Skin epidermis (tissue), 12 donors: ENCODE data around the gene SELENOV.

Source experiments
- H3K27ac ChIP-seq, 21 experiments: fragments of 200-600 bp; sonication (generic) in 11 of 21; one replicate each; pipeline ENCODE4 v1.5.0; 2020; ENCODE audit warnings: mild to moderate bottlenecking in 3 of 21, inconsistent platforms in 2 of 21, moderate library complexity in 2 of 21
- H3K4me3 ChIP-seq, 7 experiments: fragments of 200-600 bp; sonication (generic) in 2 of 7; one replicate each; pipeline ENCODE4 v1.5.0; 2020; ENCODE audit warnings: inconsistent platforms in 2 of 7, mild to moderate bottlenecking in 2 of 7, moderate library complexity in 1 of 7

Gene SELENOV

DNA sequence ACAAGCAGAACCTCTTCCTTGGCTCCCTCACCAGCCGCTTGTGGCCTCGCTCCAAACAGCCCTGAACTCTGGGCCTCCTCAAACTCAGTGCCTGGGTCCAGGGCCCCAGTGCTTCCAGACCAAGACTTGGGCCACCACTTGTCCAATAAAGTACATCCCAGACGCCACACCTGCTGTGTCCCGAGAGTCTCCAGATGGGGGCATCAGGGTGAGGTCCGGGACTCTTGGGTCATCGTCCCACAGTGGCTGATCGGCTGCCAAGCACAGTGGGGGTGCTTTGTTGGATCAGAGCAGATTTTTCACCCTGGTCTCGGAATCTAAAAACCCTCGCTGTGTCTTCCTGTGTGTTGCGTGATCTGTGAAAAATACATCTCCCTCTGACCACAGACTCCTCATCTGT is 25.2 kb upstream of the SELENOV start:
- H3K4me3 ChIP-seq = no peak overlapping the region
- no peak overlapping the region for H3K27ac ChIP-seq

DNA sequence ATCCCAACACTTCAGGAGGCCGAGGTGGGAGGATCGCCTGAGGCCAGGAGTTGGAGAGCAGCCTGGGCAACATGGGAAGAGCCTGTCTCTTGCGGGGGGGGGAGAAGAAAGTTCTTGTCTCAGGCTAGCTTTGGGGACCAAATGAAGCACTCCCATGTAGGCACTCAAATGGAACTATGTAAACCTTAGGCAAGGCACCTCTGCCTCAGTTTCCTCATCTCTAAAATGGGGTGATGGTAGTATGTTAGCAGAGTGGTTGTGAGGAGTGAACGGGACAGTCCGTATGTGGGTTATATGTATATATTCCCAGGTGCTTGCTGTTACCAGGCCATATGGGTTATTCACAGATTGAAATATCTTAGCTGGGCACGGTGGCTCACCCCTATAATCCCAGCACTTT is 22.7 kb upstream of the SELENOV start:
- no peak overlapping the region for H3K27ac ChIP-seq
- no peak overlapping the region for H3K4me3 ChIP-seq

DNA sequence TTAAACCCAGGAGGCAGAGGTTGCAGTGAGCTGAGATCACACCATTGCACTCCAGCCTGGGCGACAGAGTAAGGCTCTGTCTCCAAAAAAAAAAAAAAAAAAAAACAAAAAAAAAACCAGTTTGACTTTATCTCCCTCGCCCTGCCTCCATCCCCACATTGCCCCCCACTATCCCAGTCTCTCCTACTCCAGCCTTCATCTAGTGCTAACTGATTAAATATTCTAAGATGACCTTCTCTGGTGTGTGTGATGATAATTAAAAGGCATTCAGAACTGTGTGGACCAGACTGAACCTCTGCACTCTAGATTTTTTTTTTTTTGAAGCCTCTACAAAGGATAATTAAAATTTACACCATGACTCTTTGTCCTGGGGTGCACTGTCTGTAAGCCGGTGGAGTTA is 22.2 kb upstream of the SELENOV start:
- H3K4me3 ChIP-seq = no peak overlapping the region
- H3K27ac ChIP-seq = no peak overlapping the region

DNA sequence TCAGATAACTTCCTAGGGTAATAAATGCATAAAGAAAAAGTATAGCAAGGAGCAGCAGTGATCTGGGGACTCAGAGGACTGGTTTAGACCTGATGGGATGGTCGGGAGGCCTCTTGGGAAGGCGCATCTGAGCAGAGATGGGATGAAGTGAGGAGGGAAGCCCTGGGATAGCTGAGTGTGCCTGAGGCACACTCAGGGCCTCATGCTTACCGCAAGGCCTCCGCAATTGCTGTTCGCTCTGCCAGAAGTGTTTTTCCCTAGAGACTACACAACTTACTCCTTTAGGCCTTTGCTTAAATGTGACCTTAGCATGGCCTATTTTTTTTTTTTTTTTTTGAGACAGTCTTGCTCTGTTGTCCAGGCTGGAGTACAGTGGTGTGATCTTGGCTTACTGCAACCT is 20.3 kb upstream of the SELENOV start:
- Histone ChIP-seq H3K4me3 (no peak overlapping the region), H3K27ac (no peak overlapping the region)

DNA sequence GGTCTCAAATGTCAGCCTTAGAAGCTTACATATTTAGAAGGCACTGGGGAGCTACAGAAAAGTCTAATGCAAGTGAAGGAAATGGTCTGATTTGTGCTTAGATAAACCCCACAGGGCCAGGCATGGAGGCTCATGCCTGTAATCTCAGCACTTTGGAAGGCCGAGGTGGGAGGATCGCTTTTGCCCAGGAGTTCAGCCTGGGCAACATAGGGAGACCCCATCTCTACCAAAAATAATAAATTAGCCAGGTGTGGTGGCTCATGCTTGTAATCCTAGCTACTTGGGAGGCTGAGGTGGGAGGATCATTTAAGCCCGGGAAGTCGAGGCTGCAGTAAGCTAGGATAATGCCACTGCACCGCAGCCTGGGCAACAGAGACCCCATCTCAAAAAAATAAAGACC is 18.9 kb upstream of the SELENOV start:
- Histone ChIP-seq H3K27ac (no peak overlapping the region), H3K4me3 (no peak overlapping the region)

DNA sequence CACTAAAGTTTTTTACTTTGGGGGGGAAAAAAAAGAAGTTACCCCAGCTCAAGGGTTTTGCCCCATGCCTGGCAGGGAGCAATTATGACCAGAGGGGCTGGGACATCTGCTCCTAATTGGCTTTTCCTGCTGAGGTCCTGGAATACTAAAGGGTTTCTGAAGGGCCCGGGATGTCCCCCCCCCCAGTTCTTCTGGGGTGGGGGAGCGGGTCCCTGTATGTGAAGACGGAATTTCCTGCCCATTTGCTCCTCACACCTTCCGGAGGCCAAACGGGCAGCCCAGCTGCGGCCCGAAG is 17.3 kb upstream of the SELENOV start:
- Histone ChIP-seq H3K4me3 (no peak overlapping the region), H3K27ac (no peak overlapping the region)

DNA sequence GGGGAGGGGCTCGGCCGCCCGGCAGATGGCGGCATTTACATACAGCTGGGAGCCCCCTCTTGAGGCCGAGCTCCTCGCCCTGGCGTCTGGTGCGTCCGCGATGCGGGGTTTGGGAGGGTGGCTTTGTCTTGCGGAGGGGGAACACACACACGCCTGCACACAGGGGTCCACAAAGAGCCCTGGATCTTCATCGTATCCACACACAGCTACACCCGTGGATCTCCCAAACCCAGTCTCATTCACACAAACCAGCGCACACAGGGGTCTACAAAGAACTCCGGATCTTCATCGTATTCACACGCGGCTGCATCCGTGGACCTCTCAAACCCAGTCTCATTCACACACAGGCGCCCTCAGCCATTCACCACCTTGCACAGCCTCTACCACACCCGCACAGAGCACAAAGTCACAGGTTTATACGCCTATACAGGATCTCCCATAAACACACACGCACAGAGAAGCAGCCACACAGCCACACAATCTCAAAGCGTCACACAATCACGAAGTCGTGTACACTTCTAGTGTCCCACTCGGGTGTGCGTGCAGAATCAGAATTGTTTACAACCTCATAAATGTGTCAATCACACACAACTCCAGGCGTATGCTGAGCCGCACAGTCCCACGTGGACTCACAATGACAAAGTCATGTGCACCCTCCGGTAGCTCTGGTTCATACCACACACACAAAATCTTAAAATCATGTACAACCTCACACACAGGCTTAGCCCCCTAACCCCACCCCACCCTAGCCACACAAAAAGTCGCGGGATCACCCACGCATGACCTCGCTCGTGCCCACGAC is 16.7 kb upstream of the SELENOV start:
- no peak overlapping the region for H3K27ac ChIP-seq
- no peak overlapping the region for H3K4me3 ChIP-seq

DNA sequence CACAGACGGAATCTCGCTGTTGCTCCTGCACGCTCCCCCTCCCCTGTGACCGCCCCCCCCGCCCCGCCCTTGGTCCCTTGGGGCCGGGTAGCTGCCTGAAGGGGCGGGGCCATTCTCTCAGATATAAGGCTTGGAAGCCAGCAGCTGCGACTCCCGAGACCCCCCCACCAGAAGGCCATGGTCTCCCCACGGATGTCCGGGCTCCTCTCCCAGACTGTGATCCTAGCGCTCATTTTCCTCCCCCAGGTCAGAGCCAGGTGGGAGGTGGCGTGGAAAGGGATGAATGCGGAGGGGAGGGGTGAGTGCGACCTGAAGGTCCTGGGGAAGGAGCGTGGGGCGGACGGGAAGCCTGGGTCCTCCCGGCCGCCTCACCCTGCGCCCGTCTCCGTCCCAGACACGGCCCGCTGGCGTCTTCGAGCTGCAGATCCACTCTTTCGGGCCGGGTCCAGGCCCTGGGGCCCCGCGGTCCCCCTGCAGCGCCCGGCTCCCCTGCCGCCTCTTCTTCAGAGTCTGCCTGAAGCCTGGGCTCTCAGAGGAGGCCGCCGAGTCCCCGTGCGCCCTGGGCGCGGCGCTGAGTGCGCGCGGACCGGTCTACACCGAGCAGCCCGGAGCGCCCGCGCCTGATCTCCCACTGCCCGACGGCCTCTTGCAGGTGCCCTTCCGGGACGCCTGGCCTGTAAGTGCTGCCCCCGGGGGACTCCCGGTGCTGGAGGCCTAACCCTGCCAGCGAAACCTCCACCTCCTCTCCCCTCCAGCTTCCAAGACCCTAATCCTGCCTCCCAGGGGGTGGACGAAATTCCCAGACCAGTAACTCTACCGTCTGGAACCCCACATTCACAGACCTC is 15.9 kb upstream of the SELENOV start, which contains the start of gene DLL3:
TSS of gene DLL3 (plus strand) at position 150 of the 845 bp plus-strand sequence. CDS start at position 178, 28 bp downstream.
- no peak within 1 kb of the TSS for H3K27ac ChIP-seq
- H3K4me3 ChIP-seq = no peak within 1 kb of the TSS

DNA sequence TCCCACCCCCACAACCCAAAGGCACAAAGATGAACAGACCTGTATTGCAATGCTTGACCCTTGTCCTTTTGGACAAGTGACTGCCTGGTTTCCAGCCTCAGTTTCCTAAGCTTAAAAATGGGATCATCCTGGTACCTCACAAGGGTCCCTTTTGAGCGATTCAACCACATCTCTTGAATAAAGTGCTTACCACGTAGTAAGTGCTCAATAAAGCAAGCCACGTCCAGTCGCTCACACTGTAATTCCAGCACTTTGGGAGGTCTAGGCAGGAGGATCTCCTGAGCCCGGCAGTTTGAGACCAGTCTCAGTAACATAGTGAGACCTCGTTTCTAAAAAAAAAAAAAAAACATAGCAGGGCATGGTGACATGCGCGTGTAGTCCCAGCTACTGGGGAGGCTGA is 15.0 kb upstream of the SELENOV start:
- Histone ChIP-seq H3K4me3 (no peak overlapping the region), H3K27ac (no peak overlapping the region)

DNA sequence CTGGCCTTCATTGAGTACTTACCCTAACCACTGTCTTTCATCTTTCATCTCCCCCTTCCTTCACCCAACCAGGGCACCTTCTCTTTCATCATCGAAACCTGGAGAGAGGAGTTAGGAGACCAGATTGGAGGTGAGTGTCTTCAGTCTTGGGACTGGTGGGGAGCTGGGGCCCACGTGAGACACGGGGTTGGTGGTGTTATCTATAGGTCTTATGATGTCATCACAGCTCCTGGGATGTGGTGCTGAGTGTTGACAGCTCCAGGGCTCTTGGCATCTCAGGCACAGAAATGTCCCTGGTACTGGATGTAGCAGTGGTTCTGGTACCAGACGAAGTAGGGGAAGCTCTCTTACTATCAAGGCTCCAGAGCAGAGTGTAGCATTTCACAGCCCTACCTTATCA is 14.4 kb upstream of the SELENOV start:
- H3K4me3 ChIP-seq = no peak overlapping the region
- no peak overlapping the region for H3K27ac ChIP-seq

DNA sequence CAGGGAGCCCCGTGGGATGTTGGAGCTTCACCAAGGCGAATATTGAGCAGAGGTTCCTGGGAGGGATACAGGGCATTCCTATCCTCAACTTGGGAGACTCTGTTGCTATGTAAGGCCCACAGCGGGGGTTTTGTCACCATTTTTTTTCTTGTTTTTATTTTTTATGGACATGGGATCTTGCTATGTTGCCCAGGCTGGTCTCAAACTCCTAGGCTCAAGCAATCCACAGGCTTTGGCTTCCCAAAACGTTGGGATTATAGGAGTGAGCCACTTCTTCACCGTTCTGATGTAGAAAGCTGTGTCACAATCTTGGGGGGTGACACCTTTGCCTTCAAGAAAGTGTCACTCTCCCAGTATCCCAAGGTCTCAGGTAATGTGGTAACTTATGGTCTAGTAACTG is 13.6 kb upstream of the SELENOV start:
- H3K27ac ChIP-seq = no peak overlapping the region
- H3K4me3 ChIP-seq = no peak overlapping the region

DNA sequence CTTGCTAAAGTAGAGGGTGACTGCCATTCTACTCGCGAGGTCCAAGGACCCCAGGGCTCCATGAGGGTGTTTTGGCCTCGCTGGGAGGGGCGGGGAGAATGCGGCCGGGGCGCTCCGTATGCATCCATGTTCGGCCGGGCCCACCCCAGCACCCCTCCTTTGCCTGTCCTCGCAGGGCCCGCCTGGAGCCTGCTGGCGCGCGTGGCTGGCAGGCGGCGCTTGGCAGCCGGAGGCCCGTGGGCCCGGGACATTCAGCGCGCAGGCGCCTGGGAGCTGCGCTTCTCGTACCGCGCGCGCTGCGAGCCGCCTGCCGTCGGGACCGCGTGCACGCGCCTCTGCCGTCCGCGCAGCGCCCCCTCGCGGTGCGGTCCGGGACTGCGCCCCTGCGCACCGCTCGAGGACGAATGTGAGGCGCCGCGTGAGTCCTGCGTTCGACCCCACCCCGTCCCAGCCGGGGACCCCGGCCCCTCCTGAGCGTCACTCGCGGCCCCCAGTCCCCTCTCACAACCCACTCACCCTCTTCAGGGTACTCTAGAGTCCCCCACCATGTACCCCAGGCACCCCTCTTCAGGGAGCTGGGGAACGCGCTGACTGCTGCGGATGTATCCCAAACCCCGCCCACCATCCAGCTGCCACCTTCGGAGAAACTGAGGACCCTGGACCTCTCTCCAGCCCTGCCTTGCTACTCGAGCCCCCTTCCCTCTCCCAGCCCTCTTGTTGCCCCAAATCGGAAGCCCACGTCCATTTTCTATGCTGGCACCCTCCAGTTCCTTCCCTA is 12.1 kb upstream of the SELENOV start:
- H3K27ac ChIP-seq = no peak overlapping the region
- no peak overlapping the region for H3K4me3 ChIP-seq

DNA sequence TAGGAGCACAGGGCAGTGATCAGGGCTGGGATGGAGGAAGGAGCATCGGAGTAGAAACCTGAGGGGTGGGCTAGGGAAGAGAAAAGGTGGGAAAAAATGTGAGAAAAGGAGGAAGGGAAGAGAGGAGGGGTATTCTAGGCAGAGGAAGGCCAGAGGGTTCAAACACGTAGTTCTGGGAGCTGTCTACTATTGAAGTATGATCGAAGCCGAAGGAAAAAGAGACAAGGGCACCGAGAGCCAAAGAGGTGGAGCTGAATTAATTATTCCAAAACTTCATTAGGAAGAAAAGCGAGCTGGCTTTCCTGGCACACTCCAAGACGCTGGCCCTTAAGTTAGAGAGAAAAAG is 8.4 kb upstream of the SELENOV start:
- Histone ChIP-seq H3K4me3 (peak overlapping the region in 2 of 7 experiments; percentile 36 to 42), H3K27ac (no peak overlapping the region)

DNA sequence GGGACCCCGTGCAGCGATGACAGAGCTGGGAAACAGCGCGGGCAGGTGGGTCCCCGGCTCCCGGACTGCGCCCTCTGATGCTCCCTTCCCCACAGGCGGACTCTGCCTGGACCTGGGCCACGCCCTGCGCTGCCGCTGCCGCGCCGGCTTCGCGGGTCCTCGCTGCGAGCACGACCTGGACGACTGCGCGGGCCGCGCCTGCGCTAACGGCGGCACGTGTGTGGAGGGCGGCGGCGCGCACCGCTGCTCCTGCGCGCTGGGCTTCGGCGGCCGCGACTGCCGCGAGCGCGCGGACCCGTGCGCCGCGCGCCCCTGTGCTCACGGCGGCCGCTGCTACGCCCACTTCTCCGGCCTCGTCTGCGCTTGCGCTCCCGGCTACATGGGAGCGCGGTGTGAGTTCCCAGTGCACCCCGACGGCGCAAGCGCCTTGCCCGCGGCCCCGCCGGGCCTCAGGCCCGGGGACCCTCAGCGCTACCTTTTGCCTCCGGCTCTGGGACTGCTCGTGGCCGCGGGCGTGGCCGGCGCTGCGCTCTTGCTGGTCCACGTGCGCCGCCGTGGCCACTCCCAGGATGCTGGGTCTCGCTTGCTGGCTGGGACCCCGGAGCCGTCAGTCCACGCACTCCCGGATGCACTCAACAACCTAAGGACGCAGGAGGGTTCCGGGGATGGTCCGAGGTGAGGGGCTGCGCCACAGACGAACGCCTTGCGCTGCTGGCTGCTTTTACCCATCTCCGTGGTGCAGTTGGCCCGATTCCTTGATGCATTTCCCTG is 7.8 kb upstream of the SELENOV start:
- peak overlapping the region; percentile 12 to 42 (median 34) for H3K4me3 ChIP-seq
- no peak overlapping the region for H3K27ac ChIP-seq

DNA sequence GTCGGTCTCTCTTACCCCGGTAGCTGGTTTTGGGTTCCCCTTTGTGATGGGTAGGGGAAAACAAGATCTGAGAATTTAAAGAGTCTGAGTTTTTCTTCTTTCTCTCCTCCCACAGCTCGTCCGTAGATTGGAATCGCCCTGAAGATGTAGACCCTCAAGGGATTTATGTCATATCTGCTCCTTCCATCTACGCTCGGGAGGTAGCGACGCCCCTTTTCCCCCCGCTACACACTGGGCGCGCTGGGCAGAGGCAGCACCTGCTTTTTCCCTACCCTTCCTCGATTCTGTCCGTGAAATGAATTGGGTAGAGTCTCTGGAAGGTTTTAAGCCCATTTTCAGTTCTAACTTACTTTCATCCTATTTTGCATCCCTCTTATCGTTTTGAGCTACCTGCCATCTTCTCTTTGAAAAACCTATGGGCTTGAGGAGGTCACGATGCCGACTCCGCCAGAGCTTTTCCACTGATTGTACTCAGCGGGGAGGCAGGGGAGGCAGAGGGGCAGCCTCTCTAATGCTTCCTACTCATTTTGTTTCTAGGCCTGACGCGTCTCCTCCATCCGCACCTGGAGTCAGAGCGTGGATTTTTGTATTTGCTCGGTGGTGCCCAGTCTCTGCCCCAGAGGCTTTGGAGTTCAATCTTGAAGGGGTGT is 7.1 kb upstream of the SELENOV start:
- Histone ChIP-seq H3K4me3 (peak overlapping the region in 6 of 7 experiments; percentile 23 to 42 (median 35)), H3K27ac (no peak overlapping the region)

DNA sequence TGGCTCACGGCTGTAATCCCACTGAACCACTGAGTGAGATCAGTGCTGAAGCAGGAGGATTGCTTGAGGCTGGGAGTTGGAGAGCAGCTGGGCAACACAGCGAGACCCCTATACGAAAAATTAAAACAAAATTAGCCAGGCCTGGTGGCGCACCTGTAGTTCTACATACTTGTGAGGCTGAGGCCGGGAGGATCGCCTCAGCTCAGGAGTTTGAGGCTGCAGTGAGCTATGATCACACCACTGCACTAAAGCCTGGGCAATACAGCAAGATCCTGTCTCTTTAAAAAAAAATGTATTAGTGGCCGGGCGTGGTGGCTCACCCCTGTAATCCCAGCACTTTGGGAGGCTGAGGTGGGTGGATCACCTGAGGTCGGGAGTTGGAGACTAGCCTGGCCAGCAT is 6.3 kb upstream of the SELENOV start:
- Histone ChIP-seq H3K27ac (no peak overlapping the region), H3K4me3 (no peak overlapping the region)

DNA sequence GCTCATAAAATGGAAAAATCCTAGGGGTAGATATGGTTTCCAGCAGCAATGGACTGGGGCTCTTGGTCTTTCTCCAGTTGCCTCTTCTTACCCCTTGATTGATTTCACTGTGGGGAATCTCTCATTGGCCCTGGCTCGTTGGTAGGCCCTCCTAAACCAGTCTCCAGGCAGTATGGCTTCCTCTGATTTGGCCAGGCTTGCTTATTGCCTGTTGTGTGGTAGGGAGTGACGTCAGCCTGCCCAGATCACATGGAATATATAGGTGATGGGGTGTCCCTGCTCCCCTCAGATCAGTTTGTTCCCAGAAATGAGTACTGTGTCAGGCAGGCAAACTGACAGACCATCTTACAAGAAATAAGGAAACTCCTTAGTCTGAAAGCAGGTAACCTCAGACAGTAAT is 5.7 kb upstream of the SELENOV start:
- H3K4me3 ChIP-seq = no peak overlapping the region
- H3K27ac ChIP-seq = no peak overlapping the region

DNA sequence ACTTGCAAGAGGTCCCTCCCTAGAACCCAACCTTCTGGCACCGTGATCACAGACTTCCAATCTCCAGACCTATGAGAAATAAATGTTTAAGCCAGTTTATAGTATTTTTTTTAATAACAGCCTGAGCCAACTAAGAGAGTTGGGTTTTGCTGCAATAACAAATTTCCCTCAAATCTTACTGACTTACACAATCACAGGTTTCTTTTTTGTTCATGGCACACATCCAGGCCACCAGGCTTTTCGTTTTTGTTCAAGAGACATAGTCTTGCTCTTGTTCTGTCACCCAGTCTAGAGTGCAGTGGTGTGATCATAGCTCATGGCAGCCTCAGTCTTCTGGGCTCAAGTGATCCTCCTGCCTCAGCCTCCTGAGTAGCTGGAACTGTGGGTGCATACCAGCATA is 2.0 kb upstream of the SELENOV start:
- no peak overlapping the region for H3K27ac ChIP-seq
- no peak overlapping the region for H3K4me3 ChIP-seq

DNA sequence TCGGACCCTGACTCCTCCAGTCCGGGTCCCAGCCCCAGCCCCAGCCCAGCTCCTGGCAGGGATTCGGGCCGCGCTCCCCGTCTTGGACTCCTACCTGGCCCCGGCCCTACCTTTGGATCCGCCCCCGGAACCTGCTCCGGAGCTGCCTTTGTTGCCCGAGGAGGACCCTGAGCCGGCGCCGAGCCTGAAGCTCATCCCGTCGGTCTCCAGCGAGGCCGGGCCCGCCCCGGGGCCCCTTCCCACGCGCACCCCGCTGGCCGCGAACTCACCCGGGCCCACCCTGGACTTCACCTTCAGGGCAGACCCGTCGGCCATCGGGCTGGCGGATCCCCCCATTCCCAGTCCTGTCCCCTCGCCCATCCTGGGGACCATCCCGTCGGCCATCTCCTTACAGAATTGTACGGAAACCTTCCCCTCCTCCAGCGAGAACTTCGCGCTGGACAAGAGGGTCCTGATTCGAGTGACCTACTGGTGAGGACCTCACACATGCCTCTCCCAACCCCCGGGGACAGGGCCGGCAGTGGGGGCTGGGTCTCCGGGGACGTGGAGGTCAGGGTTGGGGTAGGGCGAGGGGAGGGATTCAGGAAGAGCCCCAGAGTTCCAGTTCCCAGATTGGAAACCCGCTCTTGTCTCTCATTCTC is 732 bp downstream of the SELENOV start:
- no peak overlapping the region for H3K27ac ChIP-seq
- peak overlapping the region in 5 of 7 experiments; percentile 0 to 25 (median 6) for H3K4me3 ChIP-seq
